ENCODE measurements around the gene POMT2. TPM values are rescaled to one million over a fixed set of nuclear protein-coding genes. Genes with fewer than 3 reads are reported as not detected.
"Not testable (repeated sequence)": the region's sequence is repeated elsewhere in the genome, so short reads cannot be mapped to it uniquely, and the experiment has no call there.

The POMT2 gene
- 30.4 TPM for total RNA-seq

- intact Hi-C loops (cut with DNase I) = no loop called here
- DNase-seq (ENCODE audit: low spot score) = peak; percentile 97
- ATAC-seq = peak; percentile 75
Observed at GRCh38 chr14:77320238-77320935, at the start of gene POMT2. TSS of gene POMT2 (minus strand) at chr14:77320883. CDS start at chr14:77320681, 202 bp downstream.

- no peak for ATAC-seq
- no peak for DNase-seq (ENCODE audit: low spot score)
- intact Hi-C loops (cut with DNase I) = no loop called here
Observed at GRCh38 chr14:77369285-77369684, 48.6 kb upstream of the POMT2 start.

GRCh38 chr14:77364146-77364545, 43.5 kb upstream of the POMT2 start:
- intact Hi-C loops (cut with DNase I) = no loop called here
- DNase-seq (ENCODE audit: low spot score) (no peak), ATAC-seq (no peak)

- ATAC-seq (no peak), DNase-seq (ENCODE audit: low spot score) (no peak)
- intact Hi-C loops (cut with DNase I) = no loop called here
Observed at GRCh38 chr14:77359626-77360025, 38.9 kb upstream of the POMT2 start.

- ATAC-seq (no peak), DNase-seq (ENCODE audit: low spot score) (no peak)
- intact Hi-C loops (cut with DNase I) = no loop called here
Observed at GRCh38 chr14:77356899-77357298, 36.2 kb upstream of the POMT2 start.

- no peak for DNase-seq (ENCODE audit: low spot score)
- ATAC-seq = peak; percentile 89
- intact Hi-C loops (cut with DNase I) = no loop called here
Observed at GRCh38 chr14:77355811-77356210, 35.1 kb upstream of the POMT2 start.

GRCh38 chr14:77353469-77354141, 32.9 kb upstream of the POMT2 start:
- intact Hi-C loops (cut with DNase I) = no loop called here
- no peak for ATAC-seq
- DNase-seq (ENCODE audit: low spot score) = no peak

GRCh38 chr14:77347751-77348150, 27.1 kb upstream of the POMT2 start:
- no peak for DNase-seq (ENCODE audit: low spot score)
- ATAC-seq = no peak
- intact Hi-C loops (cut with DNase I) = no loop called here

- DNase-seq (ENCODE audit: low spot score) (no peak), ATAC-seq (no peak)
Observed at GRCh38 chr14:77346495-77346894, 25.8 kb upstream of the POMT2 start.

GRCh38 chr14:77344377-77344996, 23.8 kb upstream of the POMT2 start:
- intact Hi-C loops (cut with DNase I) = no loop called here
- no peak for DNase-seq (ENCODE audit: low spot score)
- no peak for ATAC-seq

More at GRCh38 chr14:77346495-77346894, 25.8 kb upstream of the POMT2 start:
- intact Hi-C loops (cut with DNase I) = no loop called here

GRCh38 chr14:77343662-77344061, 23.0 kb upstream of the POMT2 start:
- DNase-seq (ENCODE audit: low spot score) (no peak), ATAC-seq (no peak)
- intact Hi-C loops (cut with DNase I) = no loop called here

- no peak for DNase-seq (ENCODE audit: low spot score)
- no peak for ATAC-seq
- intact Hi-C loops (cut with DNase I) = no loop called here
Observed at GRCh38 chr14:77342726-77343397, 22.2 kb upstream of the POMT2 start.

- no peak for ATAC-seq
- no peak for DNase-seq (ENCODE audit: low spot score)
- intact Hi-C loops (cut with DNase I) = no loop called here
Observed at GRCh38 chr14:77340389-77340788, 19.7 kb upstream of the POMT2 start.

- ATAC-seq (no peak), DNase-seq (ENCODE audit: low spot score) (no peak)
- intact Hi-C loops (cut with DNase I) = no loop called here
Observed at GRCh38 chr14:77339407-77339806, 18.7 kb upstream of the POMT2 start.

- DNase-seq (ENCODE audit: low spot score) = no peak
- ATAC-seq = no peak
- intact Hi-C loops (cut with DNase I) = no loop called here
Observed at GRCh38 chr14:77338302-77338701, 17.6 kb upstream of the POMT2 start.

- intact Hi-C loops (cut with DNase I) = no loop called here
- DNase-seq (ENCODE audit: low spot score) = no peak
- ATAC-seq = no peak
Observed at GRCh38 chr14:77337880-77338279, 17.2 kb upstream of the POMT2 start.

GRCh38 chr14:77337255-77337654, 16.6 kb upstream of the POMT2 start:
- not testable (repeated sequence) for ATAC-seq

GRCh38 chr14:77335576-77335975, 14.9 kb upstream of the POMT2 start:
- ATAC-seq = no peak
- no peak for DNase-seq (ENCODE audit: low spot score)
- intact Hi-C loops (cut with DNase I) = no loop called here

More at GRCh38 chr14:77337255-77337654, 16.6 kb upstream of the POMT2 start:
- intact Hi-C loops (cut with DNase I); DNase-seq (ENCODE audit: low spot score): not testable (repeated sequence)

GRCh38 chr14:77329872-77330271, 9.2 kb upstream of the POMT2 start:
- ATAC-seq (no peak), DNase-seq (ENCODE audit: low spot score) (no peak)
- intact Hi-C loops (cut with DNase I) = no loop called here

GRCh38 chr14:77327111-77327510, 6.4 kb upstream of the POMT2 start:
- intact Hi-C loops (cut with DNase I) = no loop called here
- no peak for DNase-seq (ENCODE audit: low spot score)
- ATAC-seq = no peak
